ENCODE data around the gene AMZ1.

The AMZ1 gene

GRCh38 chr7:2687881-2688318 is at the start of gene AMZ1:
TSS of gene AMZ1 (plus strand) at chr7:2688202. CDS start at chr7:2700452, 12,250 bp downstream.
- no peak for DNase-seq

- DNase-seq: no peak
Measured at GRCh38 chr7:2638224-2638991, 49.6 kb upstream of the AMZ1 start.

GRCh38 chr7:2639181-2639681 is 48.8 kb upstream of the AMZ1 start:
- no peak for DNase-seq

GRCh38 chr7:2639695-2640481 is 48.1 kb upstream of the AMZ1 start:
- no peak for DNase-seq

- no peak for DNase-seq
Measured at GRCh38 chr7:2640482-2640830, 47.5 kb upstream of the AMZ1 start.

GRCh38 chr7:2640846-2641316 is 47.1 kb upstream of the AMZ1 start:
- no peak for DNase-seq

GRCh38 chr7:2641406-2642393 is 46.3 kb upstream of the AMZ1 start:
- no peak for DNase-seq

GRCh38 chr7:2643386-2644219 is 44.4 kb upstream of the AMZ1 start:
- DNase-seq: no peak

GRCh38 chr7:2644220-2644561 is 43.8 kb upstream of the AMZ1 start:
- DNase-seq: no peak

- DNase-seq: no peak
Measured at GRCh38 chr7:2644562-2645273, 43.3 kb upstream of the AMZ1 start.

GRCh38 chr7:2645274-2645868 is 42.6 kb upstream of the AMZ1 start:
- no peak for DNase-seq

- no peak for DNase-seq
Measured at GRCh38 chr7:2646336-2646679, 41.7 kb upstream of the AMZ1 start.

- no peak for DNase-seq
Measured at GRCh38 chr7:2646680-2647571, 41.1 kb upstream of the AMZ1 start.

GRCh38 chr7:2647594-2648172 is 40.3 kb upstream of the AMZ1 start:
- DNase-seq: no peak

GRCh38 chr7:2649139-2649838 is 38.7 kb upstream of the AMZ1 start:
- DNase-seq: no peak

- DNase-seq: no peak
Measured at GRCh38 chr7:2649991-2650390, 38.0 kb upstream of the AMZ1 start.

- DNase-seq: no peak
Measured at GRCh38 chr7:2650451-2650850, 37.6 kb upstream of the AMZ1 start.

GRCh38 chr7:2651336-2651735 is 36.7 kb upstream of the AMZ1 start:
- DNase-seq: no peak
